NK-92 treated with Interleukin-12 subunit alpha and Interleukin-12 subunit beta, amount 100 ng/mL, for 24 hours (cell line): ENCODE data around the gene ITGB4.
A peak's percentile ranks its signal among the peaks of the same experiment; 100 is the strongest.
"Not testable (repeated sequence)": the region's sequence is repeated elsewhere in the genome, so short reads cannot be mapped to it uniquely, and the experiment has no call there.

Experiments used
- DNase-seq: peaks from one replicate; lab custom pipeline; 2025; lab: John Stamatoyannopoulos, UW

The ITGB4 gene

DNA sequence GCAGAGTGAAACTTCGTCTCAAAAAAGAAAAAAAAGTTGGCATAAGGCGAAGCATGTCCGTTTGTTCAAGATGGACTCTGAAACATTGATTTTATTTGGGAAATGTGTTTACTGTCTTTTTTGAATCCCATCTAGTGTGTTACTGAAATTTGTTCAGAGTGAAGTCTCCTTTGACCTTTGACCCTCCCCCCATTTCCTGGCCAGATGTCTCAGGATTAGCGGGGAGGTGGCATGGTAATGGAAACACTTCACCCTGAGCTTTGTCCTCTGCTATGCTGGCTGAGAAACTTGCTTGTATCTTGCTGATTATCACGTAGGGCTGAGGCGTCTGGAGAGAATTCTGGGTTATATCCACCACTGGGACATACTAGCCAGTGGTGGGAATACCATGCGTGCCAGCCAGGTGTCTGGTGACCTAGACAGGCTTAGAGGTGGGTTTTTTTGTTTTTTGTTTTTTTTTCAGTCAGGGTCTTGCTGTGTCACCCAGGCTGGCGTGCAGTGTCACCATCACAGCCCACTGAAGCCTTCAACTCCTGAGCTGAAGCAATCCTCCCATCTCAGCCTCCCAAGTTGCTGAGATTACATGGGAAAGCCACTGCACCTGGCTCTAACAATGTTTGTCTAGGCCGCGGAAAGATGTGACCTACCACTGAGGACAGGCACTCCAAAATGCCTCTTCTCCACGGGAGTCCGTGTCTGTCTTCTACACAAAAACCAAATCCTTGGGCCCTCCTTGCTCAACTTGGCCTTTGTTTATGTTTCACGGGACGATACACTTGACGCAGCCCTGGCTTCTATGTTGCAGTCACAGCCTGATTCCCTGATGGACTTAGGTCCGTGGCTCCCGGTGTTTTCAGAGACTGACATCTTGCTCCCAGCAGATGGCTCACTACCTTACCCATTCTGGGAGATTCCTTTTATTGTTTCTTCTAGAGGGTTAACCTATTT lies 50.3 kb downstream of the ITGB4 start:
- no peak for DNase-seq

DNA sequence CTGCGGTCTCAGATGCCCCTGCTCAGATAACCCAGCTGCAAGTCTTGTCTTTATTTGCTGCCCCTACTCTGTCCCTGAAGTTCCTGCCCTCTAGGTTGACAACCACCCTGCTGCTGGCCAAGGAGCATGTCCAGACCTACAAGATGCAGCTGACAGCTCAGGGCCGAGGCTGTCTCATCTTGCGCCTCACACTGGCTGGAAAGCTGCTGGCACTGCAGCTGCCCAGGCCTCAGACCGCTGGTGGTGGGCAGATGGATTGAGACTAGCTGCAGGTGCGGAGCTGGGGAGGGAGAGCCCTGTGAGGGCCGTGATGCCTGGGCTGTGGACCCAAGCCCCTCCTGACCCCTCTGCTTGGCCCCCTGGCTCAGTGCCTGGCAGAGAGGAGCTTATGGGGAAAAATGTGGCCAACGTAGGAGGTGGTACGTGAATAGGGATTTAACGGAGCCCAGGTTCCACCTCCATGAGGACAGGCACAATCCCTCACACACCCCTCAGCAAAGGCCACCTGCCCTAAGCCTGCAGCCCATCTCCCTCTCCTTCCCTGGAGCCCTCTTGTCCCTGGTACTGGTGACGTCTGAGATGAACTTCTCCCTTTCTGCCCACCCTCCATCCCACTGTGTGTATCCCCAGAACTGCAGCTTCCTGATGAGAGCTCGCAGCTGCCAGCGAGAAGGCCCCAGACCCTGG lies 52.0 kb downstream of the ITGB4 start:
- no peak for DNase-seq

DNA sequence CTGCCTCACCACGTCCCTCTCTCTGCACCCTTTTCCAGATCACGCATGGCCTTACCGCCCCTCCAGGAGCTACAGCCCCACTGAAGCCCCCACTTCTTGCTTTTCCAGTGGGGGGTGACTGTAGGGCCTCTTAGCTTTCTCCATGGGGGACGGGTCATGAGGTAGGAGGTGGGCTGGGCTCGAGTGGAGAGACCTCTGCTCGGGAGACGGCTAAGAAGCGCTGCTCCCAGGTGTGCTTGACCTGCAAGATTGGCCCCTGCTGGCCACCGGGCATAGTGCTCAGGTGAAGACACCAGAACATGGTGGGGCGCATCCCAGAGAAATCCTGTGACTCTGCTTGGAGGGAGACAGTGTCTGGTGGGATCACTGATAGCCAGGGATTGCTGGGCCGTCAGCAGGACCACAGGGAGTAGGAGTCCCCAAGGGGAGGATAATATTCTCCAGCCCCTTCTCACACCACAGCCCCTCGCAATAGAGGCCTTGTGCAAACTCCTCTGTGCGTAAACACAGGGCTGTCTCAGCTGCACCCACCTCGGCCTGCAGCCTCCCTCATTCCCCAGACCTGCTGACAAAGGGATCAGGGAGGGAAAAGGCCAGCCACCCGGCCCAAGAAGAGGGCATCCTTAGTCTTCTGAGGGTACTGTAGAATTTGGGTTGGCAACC lies 52.7 kb downstream of the ITGB4 start:
- no peak for DNase-seq

DNA sequence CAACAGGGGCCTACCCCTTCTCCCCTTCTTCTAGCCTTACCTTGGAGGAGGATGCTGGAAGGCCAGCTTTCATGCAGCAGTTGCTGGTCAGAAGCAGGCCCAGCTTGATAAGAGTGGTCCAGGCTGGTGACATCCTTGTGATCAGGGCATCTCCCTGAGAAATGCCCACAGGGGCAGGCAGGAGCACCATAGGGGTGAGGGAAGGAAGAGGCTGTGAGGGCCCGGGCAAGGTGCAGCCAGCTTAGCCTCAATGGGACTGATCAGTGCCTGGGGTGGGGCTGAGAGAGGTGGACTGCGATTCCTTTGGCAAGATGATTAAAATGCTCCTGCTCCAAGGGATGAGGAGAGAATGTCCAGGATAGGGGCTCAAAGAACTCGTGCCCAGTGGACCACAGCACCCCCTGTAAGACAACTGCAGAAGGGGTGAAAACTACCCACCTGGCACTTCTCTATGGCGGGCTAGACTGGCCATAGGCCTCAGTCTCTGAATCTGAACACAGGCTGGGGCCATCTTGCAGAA lies 53.3 kb downstream of the ITGB4 start:
- DNase-seq: no peak

DNA sequence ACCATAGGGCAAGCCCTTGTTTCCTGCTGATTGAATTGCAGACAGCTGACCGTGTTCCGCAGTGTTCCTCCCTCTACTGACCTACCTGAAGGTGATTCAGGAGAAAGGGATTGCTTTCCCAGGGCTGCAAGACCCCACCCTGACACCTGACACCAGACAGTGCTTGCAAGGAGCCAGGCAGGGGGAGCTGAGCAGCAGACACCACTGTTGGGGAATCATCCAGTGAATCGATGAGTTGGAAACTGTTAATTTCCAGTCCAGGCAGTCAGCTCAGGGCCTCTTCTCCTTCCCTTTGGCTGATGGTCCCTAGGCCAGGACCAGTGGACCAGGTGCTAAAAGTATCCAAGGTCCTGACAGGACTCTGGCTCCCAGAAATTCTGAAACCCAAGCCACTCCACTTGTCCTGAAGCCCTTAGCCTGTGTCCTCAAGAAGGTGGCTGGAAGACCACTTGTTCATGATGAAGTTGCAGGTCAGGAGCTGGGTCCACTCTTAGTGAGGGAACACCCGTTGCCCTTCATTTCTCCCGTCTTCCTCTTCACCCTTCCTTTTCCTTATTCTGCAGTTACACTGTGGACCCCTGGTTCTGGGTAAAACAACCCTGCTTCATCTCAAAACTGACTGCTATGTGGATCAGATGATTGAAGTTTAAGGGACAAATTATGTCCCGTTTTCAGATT lies 53.9 kb downstream of the ITGB4 start:
- DNase-seq: no peak

DNA sequence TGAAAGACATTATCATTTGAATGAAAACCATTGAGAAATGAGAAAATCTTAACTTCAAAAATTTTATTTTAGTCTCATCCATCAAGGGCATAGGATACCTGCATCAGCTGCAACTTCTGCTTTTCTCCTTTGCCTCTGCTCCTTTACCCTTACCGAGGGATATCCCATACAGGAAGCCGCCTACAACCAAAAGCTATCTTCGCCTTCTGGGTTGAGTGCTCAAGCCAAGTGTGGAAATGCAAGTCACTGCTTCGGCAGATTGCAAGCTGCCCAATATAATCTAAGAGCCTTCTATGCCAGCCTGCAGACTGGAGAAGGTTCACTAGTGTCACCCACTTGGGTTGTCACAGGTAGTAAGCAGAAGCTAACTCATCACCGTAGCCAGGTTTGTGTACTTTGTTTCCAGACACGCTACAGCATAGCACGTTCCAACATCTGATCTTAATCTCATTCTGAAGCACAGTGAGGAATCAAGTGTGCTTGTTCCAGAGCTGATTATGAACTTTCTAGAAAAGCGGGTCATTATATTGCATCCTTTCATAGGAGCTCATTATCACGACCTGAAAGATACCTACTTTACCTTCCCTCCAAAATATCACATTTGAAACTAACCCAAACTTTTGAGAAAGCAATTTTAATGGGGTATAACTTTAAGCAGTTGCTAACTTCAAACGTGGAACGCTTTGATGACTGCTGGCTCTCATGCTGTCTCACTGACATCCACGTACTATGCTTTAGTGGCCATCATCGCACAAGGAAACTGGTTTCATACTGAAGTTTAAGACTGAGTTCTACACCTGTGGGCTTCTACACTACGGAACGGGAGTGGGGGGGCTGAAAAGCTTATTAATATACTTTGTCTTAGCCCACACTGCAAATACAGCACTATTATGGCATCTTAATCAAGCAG lies 55.4 kb downstream of the ITGB4 start:
- DNase-seq: no peak

DNA sequence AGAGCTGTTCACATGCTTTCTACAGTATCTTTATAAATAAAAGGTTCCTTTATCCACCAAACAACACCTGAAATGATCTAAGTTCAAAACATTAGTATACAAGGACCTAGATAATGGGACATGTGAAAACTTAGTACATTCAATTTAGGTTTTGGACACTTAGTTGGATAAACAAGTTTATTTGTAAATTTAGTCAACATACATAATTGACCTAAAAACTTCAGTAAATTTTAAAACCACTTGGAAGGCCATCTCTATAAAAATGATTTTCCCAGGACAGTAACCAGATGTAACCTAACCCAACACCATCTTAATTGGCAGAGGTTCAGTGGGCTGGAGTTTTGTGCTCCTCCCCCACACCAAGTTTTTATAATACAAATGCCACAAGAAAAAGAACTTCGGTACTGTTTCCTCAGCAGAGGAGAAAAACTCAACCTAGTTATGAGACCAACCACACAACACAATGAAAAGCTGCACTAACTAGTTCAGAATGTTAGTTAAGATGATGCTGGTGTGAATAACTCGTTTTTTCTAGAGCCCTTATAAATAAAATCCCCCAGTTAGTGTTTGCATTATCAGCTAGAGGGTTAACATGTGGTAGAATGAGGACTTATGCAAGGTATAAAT lies 56.1 kb downstream of the ITGB4 start:
- DNase-seq: no peak

DNA sequence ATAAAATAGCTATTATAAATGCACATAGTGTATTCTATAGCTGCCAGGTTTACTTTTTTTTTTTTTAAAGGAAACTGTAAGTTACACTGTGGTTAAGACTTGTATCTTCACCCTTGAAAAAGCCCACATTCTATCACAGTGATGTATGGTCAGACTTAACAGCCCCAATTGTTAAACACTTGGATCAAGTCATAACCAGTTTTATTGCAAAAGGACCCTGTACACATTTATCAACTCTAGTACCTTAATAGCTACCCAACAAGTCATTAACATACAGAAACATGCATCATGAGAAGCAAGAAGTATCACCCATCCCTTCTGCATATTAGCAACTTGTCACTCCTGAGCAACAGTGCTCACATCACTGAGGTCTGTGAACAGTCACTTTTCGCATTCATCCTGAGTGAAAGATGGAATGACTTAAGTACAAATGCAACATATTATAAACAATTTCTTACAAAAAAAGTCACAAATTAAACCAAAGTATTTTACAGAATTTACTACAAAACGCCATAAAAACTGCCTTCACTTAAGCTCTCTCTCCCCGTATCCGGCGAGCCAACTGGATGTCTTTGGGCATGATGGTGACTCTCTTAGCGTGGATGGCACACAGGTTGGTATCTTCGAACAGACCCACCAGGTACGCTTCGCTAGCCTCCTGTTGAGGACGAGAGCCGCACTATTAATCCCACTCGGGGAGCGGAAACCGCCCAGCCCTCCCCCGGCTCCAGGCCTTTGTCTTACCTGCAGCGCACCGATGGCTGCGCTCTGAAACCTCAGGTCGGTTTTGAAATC lies 57.0 kb downstream of the ITGB4 start:
- DNase-seq: not testable (repeated sequence)

DNA sequence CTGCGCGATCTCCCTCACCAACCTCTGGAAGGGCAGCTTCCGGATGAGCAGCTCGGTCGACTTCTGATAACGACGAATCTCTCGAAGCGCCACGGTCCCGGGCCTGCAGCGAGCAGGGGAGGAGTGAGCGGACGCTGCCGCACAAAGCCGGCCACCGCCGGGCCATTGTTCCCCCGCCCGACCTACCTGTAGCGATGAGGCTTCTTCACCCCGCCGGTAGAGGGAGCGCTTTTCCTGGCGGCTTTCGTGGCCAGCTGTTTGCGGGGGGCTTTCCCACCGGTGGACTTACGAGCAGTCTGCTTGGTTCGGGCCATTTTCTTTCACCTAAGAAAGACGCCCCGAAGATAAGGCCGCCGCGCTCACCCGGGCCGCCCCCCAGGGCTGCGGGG lies 57.6 kb downstream of the ITGB4 start:
- peak; percentile 76 for DNase-seq

DNA sequence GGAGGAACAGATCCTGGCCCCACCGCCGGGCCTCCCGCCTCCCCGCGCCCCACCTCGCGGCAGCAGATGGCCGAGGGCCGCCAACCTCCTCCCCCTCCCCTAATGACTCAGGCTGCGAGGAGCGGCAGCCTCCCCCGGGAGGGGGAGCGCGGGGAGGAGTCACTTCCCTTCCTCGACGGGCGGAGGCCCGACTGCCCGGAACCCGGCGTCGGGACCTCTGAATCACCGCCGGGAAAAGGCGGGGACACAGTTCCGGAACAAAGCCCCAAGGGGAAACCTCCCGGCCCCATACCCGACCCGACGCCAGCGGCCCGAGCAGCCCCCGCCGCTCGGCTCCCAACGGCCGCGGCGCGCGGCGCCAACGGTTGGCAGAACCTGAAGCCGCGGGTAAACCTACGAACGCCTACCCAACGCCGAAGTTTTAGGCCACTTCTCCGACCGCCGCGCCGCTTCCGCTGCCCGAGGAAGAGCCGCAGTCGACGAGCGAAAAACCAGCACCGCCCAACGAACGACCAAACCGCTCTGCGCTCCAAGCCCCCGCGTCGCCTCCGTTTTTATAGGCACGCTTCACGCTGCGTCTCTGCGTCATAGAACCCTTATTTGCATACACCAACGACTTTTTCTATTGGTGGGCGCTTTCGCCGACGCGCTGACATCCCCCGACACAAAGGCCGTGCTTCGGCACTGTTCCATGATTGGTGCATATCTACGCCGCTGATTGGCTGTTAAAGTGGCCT lies 58.2 kb downstream of the ITGB4 start:
- peak; percentile 92 for DNase-seq

DNA sequence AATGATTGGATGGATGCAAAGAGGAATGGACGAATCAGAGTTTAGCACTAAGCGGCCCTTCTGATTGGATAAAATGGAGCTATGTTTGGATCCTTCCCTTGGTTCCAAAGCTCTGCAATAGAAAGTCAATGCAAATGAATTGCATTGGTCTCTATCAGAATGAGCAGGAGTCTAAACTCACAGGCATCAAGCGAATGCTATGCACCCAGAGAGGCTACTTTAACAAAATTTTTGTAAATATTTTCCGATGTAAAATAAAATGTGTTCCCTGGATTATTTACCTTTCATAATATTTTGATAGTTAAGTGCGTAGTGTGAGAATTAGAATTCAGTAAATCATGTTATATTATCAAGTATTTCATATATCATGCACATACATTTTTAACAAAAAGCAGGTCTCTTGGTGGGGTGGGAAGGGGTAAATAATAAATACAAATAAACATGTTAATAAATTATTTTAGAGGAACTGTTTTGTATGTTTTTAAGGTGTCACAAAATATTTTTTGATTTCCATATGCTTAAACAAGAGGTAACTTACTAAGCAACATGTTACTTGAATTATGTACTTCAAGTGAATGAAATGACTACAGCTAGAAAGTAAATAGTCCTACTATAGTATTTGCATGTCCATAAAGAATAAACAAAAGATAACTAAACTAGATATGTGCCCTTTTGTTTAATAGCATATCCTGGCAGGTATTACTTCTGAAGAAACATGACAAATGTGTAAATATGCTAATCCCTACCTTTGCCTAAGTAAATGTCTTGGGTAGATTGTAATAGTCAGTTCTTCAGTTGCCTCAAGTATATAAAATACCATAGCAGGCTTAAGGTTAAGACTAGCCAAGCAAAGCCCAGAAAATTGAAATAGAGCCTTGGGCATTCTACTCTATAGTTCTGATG lies 59.0 kb downstream of the ITGB4 start:
- no peak for DNase-seq

DNA sequence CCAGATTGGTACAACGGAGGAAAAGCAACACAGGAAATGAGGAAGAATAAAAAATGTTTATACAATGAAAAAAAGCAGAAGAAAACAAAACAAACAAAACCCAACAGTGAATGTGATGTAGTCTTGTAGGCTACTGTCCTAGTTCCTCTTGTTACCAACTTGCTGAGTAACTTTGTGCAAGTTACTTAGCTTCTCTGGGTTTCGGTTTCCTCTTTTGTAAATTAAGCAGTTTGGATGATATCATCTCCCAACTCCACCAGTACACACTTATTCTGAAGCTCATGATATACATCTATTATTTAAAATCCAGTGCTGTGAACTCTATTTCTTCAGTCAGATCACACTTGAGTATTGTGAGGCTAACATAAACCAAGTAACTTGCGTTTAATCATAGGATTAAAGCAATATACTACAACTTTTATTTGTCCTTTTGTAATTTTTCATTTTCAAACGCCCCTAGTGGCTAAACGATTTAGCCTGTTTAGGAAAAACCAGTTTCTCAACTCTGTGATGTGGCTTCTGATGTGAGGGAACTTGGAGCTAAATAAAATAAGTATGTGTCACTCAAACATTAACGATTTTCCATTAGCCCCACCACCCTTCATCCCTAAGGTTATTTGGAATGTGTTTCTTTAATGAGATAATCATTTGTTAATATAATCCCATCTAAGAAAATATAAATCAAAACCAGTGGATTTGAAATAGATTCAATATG lies 62.0 kb downstream of the ITGB4 start:
- DNase-seq: no peak

DNA sequence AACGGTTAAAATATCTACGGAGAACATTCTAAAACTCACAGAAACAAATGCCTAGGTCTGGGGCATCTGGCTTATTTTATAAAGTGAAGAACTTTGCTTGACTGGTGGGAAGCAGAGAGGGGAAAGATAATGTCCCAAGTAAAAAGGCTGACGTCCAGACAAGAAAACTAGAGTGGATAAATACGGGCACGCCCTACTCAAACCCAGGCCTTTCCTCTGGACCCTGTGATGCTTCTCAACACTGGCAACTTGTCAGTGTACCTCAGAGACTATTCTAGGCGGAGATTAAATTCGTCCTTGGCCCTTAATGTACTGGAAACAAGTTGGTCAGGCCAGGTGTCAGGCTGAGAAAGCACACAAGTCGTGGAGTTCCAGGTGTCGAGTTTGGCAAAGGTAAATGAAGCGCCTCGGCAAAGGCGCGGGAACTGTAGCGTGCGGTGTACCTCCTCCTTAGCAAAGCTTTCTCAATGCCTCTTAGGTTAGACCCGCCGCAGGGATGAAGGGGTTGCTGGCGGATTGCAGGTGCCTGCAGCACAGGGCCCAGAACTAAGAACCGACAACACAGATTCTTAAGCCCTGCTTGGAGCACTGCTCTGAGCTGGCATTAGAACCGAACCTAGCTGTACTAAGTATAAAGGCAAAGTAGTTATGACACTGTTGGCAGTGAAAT lies 62.7 kb downstream of the ITGB4 start:
- no peak for DNase-seq

DNA sequence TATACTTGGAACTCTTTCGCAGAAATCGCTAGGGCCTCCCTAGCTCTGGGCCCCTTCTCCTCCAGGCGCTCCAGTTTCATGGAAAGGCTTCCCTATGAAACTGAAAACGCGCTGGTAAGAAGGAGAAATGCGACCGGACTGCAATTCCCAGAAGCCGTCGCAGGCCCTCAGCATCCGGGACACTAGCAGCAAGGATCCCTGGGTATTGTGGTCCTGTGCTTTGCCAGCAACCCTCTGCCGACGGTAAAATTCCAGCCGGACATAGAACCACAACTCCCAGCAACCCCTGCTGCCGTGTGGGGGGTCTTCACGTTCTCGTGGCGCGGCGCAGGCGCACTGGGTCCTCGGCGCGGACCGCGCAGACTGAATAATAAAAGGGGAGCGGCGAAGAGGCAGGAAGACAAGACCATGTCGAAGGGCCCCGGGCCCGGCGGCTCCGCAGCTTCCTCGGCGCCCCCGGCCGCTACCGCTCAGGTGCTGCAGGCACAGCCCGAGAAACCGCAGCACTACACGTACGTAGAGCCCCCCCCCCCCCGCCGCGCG lies 63.3 kb downstream of the ITGB4 start, which contains the start of gene UNK:
Gene UNK, plus strand, starts transcription at position 334 of the 543 bp plus-strand sequence. Its CDS starts 75 bp downstream, at position 409.
- peak; percentile 96 for DNase-seq

DNA sequence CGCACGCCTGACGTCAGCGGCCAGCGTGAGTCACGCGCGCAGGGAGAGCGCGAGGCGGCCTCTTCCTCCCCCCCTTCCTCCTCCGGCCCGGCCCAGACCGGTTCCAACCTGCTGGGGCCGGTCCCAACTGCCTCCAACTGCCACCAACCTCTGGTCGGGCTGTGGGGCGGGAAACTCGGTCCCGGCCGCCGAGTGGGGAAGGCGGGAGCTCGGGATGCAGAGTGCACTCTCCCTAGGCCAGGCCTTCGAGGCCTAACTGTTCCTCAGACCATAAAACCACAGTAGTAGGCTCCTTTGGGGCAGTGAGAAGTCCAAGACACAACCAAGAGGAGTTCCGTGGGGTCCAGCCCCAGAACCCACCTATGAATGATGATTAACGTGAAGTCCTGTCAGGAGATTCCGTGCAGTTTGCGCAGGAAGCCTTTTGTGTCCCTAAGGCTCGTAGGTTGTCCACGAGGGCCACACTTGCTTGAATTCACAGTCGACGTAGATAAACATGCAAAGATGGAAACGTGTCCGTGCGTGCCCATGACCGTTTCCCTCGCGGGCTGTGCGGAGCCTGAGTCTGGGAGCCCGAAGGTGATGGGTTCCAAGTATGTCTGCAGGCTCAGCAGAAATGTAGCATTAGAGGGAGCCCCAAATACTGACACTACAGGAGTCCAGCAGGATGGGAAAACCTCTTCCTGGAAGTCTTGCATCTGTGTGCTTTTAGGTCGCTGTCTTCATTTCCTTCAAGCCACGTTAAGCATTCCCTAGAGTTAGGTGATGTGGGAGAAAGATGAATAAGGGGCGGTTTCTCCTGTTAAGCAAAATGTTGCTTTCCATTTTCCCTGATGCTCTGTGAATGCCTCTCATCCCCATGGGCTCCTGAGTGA lies 64.0 kb downstream of the ITGB4 start:
- peak; percentile 95 for DNase-seq
